ENCODE results near the gene TBKBP1. TPM values are rescaled to one million over a fixed set of nuclear protein-coding genes. Genes with fewer than 3 reads are reported as not detected.

Gene TBKBP1
- total and polyA plus RNA-seq, 2 of the 4 experiments (the other 2 are of a cell fraction), result 3.4 to 8.5 TPM

DNA sequence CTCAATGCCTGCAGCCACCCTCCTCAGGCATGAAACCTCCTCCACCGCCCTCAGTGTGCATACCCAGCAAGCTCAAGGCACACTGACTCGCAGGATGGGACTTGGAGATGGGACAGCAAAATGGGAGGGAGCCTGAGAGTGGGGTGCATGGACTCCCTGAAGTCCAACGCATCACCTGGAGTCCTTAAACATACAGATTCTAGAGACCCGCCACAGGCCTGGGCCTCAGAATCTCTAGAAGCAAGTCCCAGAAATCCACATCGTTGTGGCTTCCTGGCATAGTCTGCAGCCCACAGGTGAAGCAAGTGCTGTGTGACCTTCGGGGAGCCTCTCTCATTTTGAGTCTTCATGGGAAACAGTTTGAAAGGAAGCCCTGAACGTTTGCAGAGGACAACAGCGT, 35.5 kb downstream of the TBKBP1 start:
- no peak for TF ChIP-seq FOS (IDR thresholded peaks at IDR 0.05; ENCODE audit: low read depth, low read length)
- no peak for TF ChIP-seq RFX5 (IDR thresholded peaks at IDR 0.05; ENCODE audit: low read depth, low read length)
- no peak for TF ChIP-seq POLR2A (IDR thresholded peaks at IDR 0.05; ENCODE audit: low read depth, low read length)
- TF ChIP-seq BHLHE40 (IDR thresholded peaks at IDR 0.05; ENCODE audit: low read depth, low read length), result no peak
- TF ChIP-seq CEBPB (IDR thresholded peaks at IDR 0.05; ENCODE audit: low read depth, low read length), result no peak
- TF ChIP-seq, protein P1, sequence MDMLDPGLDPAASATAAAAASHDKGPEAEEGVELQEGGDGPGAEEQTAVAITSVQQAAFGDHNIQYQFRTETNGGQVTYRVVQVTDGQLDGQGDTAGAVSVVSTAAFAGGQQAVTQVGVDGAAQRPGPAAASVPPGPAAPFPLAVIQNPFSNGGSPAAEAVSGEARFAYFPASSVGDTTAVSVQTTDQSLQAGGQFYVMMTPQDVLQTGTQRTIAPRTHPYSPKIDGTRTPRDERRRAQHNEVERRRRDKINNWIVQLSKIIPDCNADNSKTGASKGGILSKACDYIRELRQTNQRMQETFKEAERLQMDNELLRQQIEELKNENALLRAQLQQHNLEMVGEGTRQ (IDR thresholded peaks at IDR 0.05; ENCODE audit: low read depth, low read length), result no peak
- TF ChIP-seq CHD1 (IDR thresholded peaks at IDR 0.05; ENCODE audit: low read depth, low read length), result no peak
- TF ChIP-seq, protein P2, sequence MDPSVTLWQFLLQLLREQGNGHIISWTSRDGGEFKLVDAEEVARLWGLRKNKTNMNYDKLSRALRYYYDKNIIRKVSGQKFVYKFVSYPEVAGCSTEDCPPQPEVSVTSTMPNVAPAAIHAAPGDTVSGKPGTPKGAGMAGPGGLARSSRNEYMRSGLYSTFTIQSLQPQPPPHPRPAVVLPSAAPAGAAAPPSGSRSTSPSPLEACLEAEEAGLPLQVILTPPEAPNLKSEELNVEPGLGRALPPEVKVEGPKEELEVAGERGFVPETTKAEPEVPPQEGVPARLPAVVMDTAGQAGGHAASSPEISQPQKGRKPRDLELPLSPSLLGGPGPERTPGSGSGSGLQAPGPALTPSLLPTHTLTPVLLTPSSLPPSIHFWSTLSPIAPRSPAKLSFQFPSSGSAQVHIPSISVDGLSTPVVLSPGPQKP (IDR thresholded peaks at IDR 0.05; ENCODE audit: borderline replicate concordance, low read depth, low read length), result no peak
- TF ChIP-seq MAFK (IDR thresholded peaks at IDR 0.05; ENCODE audit: low read depth, low read length), result no peak
- TF ChIP-seq NFE2L2 (IDR thresholded peaks at IDR 0.05; ENCODE audit: low read depth, low read length), result no peak
- TF ChIP-seq MXI1 (IDR thresholded peaks at IDR 0.05; ENCODE audit: borderline replicate concordance, low read depth, low read length), result no peak
- no peak for TF ChIP-seq MAZ (IDR thresholded peaks at IDR 0.05; ENCODE audit: borderline replicate concordance, low read depth, low read length)
- no peak for TF ChIP-seq SMC3 (IDR thresholded peaks at IDR 0.05; ENCODE audit: low read depth, low read length)
- TF ChIP-seq RCOR1 (IDR thresholded peaks at IDR 0.05; ENCODE audit: insufficient replicate concordance, low read length), result no peak
- TF ChIP-seq, protein P3, sequence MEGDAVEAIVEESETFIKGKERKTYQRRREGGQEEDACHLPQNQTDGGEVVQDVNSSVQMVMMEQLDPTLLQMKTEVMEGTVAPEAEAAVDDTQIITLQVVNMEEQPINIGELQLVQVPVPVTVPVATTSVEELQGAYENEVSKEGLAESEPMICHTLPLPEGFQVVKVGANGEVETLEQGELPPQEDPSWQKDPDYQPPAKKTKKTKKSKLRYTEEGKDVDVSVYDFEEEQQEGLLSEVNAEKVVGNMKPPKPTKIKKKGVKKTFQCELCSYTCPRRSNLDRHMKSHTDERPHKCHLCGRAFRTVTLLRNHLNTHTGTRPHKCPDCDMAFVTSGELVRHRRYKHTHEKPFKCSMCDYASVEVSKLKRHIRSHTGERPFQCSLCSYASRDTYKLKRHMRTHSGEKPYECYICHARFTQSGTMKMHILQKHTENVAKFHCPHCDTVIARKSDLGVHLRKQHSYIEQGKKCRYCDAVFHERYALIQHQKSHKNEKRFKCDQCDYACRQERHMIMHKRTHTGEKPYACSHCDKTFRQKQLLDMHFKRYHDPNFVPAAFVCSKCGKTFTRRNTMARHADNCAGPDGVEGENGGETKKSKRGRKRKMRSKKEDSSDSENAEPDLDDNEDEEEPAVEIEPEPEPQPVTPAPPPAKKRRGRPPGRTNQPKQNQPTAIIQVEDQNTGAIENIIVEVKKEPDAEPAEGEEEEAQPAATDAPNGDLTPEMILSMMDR (conservative IDR thresholded peaks at IDR 0.05; ENCODE audit: low read depth, low read length), result no peak
- TF ChIP-seq RAD21 (IDR thresholded peaks at IDR 0.05; ENCODE audit: low read length), result no peak
- CTCF ChIA-PET, result no interaction called here
- no peak overlapping the region for H2BK15ac ChIP-seq (ENCODE audit: low read depth, low read length)
- peaks cover 12% of the 10 kb centered on the region for H4K20me1 ChIP-seq (ENCODE audit: insufficient read depth, low read length)
- POLR2A ChIA-PET (ENCODE audit: unreplicated experiment), result no interaction called here
- H4K91ac ChIP-seq (ENCODE audit: insufficient read depth, low read depth, low read length), result no peak overlapping the region
- BruUV-seq (replicated peaks), result no TSS peak
- H3K9me3 ChIP-seq (ENCODE audit: control insufficient read depth, insufficient read depth, low read length), result peaks cover 2% of the 10 kb centered on the region; the same call in 1 of the 2 replicates
- H3K56ac ChIP-seq (ENCODE audit: extremely low read depth, insufficient read depth, low read length), result no peak overlapping the region
- no peak overlapping the region for H3K18ac ChIP-seq (ENCODE audit: low read depth, low read length)
- H3K4me1 ChIP-seq (ENCODE audit: control insufficient read depth, insufficient read depth, low read length), result no peaks in the 10 kb centered on the region
- no peaks in the 10 kb centered on the region for H3K79me1 ChIP-seq (ENCODE audit: low read depth in 1 of 2, low read length in 2 of 2)
- no peak overlapping the region for H2BK5ac ChIP-seq (ENCODE audit: low read depth, low read length, poor library complexity, severe bottlenecking)
- no peak overlapping the region for H3K23ac ChIP-seq (ENCODE audit: low read depth, low read length)
- H3K27me3 ChIP-seq (ENCODE audit: control insufficient read depth, insufficient read depth, low read length), result peaks cover 95% of the 10 kb centered on the region
- no peak overlapping the region for H3K27ac ChIP-seq (ENCODE audit: insufficient read depth, low read length)
- no peak overlapping the region for H3K4me2 ChIP-seq (ENCODE audit: low read depth, low read length)
- no peak overlapping the region for H3K14ac ChIP-seq (replicated peaks; ENCODE audit: low read depth, low read length)
- dilution Hi-C loops (cut with HindIII; ENCODE audit: low sequenced_read_pairs, unreplicated experiment) (no loop called here), intact Hi-C loops (cut with micrococcal nuclease) (loop anchor here (10.0 kb wide), 1 partner anchor 45 kb away; no protein-coding TSS in a partner anchor), in situ Hi-C loops (cut with MboI; ENCODE audit: low sequenced_read_pairs) (no loop called here)
- H3K4me3 ChIP-seq (ENCODE audit: insufficient read depth, low read depth, low read length), result no peak overlapping the region
- ATAC-seq (ENCODE audit: low read depth) (no peak), DNase-seq (no peak)
- no peak overlapping the region for H2AK5ac ChIP-seq (ENCODE audit: low read depth, low read length)
- no peak overlapping the region for H2AK9ac ChIP-seq (replicated peaks; ENCODE audit: low read depth, low read length, poor library complexity)
- no peak overlapping the region for H2BK120ac ChIP-seq (ENCODE audit: low read depth, low read length)
- H4K8ac ChIP-seq (ENCODE audit: low read depth in 2 of 2, low read length in 2 of 2), result no peak overlapping the region
- 20% methylated on average over 1 of the region's 8 CpGs; no CpG with 5 or more reads in 1 of the 2 experiments for WGBS, 2 experiments (ENCODE audit: extremely low coverage in 2 of 2, insufficient read length in 1 of 2)
- H3K9ac ChIP-seq (ENCODE audit: low read depth, low read length), result no peak overlapping the region
- no peak overlapping the region for H2AFZ ChIP-seq (replicated peaks; ENCODE audit: low read length, poor library complexity)
- no peak overlapping the region for H3K4ac ChIP-seq (ENCODE audit: low read depth, low read length)
- no peak overlapping the region for H2BK20ac ChIP-seq (ENCODE audit: low read depth, low read length)
- H3K9me1 ChIP-seq (ENCODE audit: insufficient read depth, low read length), result no peaks in the 10 kb centered on the region
- no peak overlapping the region for H4K5ac ChIP-seq (ENCODE audit: low read depth, low read length)
- H3K36me3 ChIP-seq (ENCODE audit: control insufficient read depth, insufficient read depth, low read length), result no peaks in the 10 kb centered on the region

All from IMR-90 (cell line).